Measurements from ENCODE around the gene BAX.

Gene BAX

DNA sequence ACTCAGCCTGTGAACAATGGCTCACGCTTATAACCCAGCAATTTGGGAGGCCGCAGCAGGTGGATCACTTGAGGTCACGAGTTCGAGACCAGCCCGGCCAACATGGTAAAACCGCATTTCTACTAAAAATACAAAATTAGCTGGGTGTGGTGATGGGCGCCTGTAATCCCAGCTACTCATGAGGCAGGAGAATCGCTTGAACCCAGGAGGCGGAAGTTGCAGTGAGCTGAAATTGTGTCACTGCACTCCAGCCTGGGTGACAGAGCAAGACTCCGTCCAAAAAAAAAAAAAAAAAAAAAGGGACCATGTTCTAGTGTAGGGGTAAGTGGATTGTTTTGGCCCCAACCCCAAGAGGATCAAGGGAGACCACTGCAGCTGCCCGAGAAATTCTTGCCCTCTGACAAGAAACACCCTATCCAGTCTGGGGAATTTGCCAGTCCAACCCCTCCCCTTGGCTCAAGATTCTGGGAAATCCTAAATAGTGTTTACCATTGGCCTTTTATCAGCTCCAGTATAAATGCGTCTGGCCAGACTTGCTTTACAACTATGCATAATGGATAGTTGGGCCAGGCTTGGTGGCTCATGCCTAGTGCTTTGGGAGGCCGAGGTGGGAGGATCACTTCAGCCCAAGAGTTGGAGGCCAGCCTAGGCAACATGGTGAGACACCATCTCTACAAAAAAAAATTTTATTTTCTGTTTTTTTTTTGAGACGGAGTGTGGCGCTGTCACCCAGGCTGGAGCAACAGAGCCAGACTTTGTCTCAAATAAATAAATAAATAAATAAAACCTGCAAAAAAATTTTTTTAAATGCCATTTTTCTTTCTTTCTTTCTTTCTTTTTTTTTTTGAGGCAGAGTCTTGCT is 26.3 kb upstream of the BAX start:
- DNase-seq (ENCODE audit: low spot score) = no peak

DNA sequence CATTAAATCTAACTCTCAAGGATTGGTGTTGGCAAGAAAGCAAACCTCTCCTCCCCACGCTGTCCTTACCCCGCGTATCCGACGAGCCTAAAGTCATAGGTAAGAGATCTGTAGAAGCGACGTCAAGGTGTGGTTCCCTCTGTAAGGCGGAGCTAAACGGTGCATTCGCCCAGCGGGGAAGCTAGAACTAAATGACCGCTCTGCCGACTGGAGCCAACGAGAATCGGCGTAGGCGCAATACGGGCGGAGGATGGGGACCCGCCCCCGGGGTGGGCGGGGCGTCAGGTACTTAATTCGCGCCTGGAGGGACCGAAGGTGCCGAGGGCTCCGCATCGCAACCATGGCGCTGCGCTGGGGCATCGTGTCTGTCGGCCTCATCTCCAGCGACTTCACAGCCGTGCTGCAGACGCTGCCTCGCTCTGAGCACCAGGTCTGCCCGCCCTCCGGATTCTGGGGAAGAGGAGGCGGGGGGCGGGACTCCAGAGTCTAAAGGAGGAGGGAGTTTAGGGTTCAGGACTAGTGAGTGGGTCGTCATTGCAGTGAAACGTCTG is 21.2 kb upstream of the BAX start, which contains the start of gene DHDH:
TSS of gene DHDH (plus strand) at position 318 of the 551 bp plus-strand sequence. CDS start at position 341, 23 bp downstream.
- DNase-seq (ENCODE audit: low spot score) = peak; percentile 38

DNA sequence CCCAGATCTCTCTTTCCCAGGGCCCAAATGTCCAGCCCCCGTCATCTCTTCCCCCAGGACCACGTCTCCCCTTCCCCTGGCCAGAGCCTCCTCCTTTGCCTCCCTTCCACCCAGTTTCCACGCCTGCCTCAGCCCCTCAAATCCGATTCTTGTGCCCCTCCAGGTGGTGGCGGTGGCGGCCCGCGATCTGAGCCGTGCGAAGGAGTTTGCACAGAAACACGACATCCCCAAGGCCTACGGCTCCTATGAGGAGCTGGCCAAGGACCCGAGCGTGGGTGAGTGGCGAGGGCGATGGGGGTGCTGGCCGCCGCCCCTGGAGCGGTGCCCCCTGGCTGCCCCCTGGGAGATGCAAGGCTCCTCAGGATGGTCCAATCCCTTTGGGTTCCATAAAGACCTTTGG is 19.8 kb upstream of the BAX start:
- no peak for DNase-seq (ENCODE audit: low spot score)

DNA sequence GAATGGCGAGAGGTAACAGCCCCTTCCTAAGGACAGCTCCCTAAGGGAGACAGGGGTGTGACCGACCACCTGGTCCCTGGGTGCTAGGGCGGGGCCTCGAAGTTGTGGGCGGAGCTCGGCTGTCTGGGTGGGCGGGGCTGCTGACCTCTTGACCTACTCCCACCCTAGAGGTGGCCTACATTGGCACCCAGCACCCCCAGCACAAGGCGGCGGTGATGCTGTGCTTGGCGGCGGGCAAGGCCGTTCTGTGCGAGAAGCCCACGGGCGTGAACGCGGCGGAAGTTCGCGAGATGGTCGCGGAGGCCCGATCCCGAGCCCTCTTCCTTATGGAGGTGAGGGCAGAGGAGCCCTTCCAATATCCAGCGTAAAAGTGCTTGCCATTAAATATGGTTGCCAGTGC is 18.8 kb upstream of the BAX start:
- no peak for DNase-seq (ENCODE audit: low spot score)

DNA sequence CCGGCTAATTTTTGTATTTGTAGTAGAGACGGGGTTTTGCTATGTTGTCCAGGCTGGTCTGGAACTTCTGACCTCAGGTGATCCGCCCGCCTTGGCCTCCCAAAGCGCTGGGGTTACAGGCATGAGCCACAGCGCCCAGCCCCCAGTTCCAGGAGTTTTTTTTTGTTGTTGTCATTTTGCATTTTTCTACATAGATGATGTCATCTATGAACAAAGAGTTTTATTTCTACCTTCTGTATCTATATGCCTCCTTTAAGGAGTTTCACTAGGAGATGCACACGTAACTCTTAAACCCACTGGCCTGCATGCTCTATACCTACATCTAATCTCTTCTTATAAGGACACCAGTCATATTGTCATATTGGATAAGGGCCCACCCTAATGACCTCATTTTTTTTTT is 16.4 kb upstream of the BAX start:
- no peak for DNase-seq (ENCODE audit: low spot score)

DNA sequence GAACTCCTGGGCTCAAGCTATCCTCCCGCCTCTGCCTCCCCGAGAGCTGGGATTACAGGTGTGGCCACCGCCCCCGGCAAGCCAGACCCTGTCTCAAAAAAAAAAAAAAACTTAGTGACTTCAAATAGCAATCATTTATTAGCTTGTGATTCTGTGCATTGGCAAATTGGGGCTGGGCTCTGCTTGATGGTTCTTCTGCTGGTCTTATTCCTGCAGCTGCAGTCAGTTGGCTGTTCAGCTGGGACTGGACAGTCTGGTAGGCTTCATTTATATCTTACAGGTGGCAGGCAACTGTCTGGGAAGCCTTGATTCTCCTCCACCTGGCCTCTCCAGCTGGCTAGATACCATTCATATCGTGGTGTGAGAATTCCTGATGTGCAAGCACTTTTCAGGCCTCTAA is 13.8 kb upstream of the BAX start:
- no peak for DNase-seq (ENCODE audit: low spot score)

DNA sequence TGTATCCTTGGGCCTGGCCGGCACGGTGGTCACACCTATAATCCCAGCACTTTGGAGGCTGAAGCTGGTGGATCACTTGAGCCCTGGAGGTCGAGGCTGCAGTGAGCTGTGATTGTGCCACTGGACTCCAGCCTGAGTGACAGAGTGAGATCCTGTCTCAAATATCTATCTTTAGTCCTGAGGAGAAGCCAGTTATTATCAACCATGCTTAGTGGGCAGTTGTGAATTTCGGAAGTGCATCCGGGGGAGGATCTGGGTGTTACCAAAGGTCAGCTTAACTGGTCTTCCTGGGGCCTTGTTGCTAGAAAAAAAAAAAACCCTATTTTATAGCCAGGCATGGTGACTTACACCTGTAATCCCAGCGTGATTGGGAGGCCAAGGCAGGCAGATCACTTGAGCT is 11.6 kb upstream of the BAX start:
- no peak for DNase-seq (ENCODE audit: low spot score)

DNA sequence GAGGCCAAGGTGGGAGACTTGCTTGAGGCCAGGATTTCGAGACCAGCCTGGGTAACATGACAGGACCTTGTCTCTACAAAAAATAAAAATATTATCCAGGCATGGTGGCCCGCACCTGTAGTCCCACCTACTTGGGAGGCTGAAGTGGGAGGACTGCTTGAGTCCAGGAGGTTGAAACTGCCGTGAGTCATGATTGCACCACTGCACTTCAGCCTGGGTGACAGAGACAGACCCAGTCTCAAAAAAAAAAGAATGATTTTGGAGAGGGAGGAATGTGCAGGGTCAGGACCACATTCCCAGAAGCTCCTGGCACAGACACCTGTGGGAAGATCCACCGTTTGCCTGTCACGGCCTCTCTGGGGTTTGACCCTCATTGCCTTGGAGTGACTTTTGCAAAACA is 9.3 kb upstream of the BAX start:
- DNase-seq (ENCODE audit: low spot score) = no peak

DNA sequence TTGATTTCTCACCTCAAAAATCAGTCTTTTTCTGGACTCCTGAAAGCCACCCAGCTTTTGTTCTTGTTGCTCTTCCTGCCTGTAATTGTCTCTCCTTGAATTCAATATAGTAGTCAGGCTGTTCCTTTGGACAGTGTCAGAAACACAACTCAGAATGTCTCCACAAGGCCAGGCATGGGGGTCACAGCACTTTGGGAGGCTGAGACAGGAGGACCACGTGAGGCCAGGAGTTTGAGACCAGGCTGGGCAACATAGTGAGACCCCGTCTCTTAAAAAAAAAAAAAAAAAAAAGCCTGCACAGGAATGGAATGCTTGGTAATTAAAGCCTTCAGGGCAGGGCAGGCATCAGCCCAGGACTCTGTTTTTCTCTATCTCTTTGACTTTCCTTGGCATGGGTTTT is 8.9 kb upstream of the BAX start:
- DNase-seq (ENCODE audit: low spot score) = no peak

DNA sequence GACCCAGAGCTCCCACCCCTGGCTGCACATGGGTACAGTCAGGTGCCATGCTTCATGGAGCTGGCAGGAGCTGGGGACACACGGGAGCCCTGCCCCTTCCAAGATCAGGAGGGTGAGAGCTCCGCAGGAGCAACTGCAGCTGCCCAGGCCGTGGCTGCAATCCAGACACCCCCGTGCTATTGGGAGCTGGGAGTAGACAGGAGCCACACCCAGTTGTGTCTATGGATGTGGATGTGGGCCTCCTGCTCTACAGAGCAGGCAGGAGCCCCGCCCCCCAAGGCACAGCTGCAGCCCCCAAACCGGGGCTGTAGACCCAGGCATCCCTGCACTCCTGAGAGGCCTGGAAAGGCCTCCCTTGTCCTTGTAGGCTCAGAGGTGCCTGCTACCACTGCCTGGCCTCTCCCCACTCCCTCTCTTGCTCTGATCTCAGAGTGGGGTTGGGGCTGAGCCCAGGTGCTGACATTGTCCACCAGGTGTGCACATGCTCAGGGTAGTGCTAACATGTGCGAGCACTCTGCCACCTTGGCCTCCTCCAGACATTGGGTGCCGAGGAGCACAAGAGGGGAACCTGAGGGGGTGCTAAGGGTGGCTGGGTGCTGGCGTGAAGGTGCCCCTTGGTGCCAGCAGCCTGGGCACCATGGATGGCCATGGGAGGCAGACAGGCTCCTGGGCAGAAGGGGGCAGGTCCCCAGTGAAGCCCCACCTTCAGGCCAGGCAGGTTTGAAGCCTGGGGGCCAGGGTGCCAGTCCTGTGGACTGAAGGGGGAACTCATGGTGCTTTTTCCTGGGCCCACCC is 8.0 kb upstream of the BAX start:
- DNase-seq (ENCODE audit: low spot score) = no peak

DNA sequence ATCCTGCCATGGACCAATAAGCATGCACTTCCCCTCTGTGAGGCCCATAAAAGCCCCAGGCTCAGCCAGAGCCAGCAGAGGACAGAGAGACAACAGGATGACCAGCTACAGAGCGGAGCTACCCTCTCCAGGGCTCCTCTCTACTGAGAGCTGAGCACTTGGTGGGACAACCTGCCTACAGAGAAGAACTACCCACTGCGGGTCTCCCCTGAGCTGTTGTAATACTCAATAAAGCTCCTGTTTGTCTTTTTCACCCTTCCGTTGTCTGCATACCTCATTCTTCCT is 7.5 kb upstream of the BAX start:
- DNase-seq (ENCODE audit: low spot score) = no peak

DNA sequence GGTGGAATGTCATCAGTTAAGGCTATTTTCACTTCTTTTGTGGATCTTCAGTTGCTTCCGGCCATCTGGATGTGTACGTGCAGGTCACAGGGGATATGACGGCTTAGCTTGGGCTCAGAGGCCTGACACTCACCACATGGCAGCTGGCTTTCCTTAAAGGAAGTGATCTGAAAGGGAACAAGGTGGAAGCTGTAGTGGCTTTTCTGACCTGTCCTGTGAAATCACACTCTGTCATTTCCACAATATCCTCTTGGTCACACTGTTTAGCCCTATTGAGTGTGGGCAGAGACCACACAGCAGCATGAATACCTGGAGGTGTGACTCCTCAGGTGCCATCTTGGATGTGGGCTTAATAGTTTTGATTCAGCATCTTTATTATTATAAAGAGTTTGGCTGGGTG is 4.5 kb upstream of the BAX start:
- no peak for DNase-seq (ENCODE audit: low spot score)

DNA sequence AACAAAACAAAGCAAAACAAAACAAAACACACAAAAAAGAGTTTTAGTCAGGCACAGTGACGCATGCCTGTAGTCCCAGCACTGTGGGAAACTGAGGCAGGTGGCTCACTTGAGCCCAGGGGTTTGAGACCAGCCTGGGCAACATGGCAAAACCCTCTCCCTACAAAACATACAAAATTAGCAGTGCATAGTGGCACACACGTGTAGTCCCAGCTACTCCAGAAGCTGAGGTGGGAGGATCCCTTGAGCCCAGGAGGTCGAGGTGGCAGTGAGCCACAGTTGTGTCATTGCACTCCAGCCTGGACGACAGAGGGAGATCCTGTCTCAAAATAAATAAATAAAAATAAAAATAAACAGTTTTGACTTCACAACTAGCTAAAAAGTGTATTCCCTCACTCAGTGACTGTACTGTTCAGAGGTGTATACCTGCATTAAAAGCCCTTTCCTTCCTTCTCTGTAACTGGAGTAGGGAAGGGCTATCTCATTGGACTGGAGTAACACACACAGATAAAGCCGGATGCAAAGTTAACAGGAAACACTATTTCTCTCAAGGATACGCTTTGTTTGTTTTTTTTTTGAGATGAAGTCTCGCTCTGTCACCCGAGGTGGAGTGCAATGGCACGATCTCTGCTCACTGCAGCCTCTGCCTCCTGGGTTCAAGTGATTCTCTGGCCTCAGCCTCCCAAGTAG is 3.7 kb upstream of the BAX start:
- DNase-seq (ENCODE audit: low spot score) = no peak

DNA sequence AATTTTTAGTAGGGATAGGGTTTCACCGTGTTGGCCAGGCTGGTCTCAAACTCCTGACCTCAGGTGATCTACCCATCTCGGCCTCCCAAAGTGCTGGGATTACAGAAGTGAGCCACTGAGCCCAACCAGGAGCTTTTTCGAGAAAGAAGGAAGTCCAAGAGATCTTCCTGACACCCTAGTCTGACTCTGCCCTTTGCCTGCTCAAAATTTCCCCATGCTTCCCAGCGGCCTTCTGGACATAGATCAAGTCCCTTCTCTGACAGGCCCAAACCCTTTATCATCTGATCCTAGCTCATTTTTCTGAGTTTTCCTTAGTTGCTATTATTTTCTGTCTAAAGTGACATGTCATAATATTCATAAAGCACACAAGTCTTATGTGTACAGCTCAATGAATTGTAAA is 1.5 kb upstream of the BAX start:
- no peak for DNase-seq (ENCODE audit: low spot score)

DNA sequence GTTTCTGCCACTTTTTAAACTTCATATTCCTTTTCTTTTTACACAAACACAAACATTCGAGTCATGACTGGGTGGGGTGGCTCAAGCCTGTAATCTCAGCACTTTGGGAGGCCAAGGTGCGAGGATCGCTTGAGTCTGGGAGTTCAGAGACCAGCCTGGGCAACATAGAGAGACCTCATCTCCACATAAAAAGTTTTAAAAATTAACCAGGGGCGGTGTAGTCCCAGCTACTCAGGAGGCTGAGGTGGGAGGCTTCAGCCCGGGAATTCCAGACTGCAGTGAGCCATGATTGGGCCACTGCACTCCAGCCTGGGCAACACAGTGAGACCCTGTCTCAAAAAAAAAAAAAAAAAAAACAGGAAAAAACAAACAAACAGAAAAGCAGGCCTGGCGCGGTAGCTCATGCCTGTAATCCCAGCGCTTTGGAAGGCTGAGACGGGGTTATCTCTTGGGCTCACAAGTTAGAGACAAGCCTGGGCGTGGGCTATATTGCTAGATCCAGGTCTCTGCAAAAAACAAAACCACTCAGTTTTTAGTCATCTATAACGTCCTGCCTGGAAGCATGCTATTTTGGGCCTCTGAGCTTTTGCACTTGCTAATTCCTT is 583 bp upstream of the BAX start:
- DNase-seq (ENCODE audit: low spot score) = no peak

DNA sequence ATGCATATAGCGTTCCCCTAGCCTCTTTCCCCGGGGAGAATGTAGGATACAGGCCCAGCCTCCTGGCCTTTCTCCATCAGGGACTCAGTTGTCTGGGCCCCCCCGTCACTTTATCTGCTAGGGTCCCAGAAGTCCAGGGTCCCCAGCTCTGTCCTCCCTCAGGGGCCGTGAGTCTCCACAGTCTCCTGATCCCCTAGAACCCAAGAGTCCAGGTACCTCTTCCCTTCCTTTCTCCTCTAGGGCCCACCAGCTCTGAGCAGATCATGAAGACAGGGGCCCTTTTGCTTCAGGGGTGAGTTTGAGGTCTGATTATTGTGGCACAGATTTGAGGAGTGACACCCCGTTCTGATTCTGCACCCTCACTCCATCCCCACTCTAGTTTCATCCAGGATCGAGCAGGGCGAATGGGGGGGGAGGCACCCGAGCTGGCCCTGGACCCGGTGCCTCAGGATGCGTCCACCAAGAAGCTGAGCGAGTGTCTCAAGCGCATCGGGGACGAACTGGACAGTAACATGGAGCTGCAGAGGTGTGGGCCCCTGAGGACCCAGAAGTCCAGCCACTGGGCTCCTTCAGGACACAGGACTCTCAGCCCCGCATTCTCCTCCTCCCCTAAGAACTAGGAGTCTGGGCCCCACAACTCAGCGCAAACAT is 758 bp downstream of the BAX start:
- DNase-seq (ENCODE audit: low spot score) = no peak

DNA sequence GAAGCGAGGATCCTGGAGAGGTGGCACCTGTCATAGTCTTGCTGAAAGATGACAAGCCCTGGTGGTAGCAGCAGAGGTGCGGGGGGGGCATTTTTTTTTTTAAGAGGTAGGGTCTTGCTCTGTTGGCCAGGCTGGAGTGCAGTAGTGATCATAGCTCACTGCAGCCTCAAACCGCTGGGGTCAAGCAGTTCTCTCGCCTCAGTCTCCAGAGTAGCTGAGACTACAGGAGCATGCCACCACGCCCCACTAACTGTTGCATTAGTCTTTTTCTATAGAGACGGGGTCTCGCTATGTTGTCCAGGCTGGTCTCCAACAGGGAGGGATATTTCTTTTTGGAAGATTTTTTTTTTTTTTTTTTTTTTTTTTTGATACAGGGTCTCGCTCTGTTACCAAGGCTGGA is 3.3 kb downstream of the BAX start:
- DNase-seq (ENCODE audit: low spot score) = no peak

DNA sequence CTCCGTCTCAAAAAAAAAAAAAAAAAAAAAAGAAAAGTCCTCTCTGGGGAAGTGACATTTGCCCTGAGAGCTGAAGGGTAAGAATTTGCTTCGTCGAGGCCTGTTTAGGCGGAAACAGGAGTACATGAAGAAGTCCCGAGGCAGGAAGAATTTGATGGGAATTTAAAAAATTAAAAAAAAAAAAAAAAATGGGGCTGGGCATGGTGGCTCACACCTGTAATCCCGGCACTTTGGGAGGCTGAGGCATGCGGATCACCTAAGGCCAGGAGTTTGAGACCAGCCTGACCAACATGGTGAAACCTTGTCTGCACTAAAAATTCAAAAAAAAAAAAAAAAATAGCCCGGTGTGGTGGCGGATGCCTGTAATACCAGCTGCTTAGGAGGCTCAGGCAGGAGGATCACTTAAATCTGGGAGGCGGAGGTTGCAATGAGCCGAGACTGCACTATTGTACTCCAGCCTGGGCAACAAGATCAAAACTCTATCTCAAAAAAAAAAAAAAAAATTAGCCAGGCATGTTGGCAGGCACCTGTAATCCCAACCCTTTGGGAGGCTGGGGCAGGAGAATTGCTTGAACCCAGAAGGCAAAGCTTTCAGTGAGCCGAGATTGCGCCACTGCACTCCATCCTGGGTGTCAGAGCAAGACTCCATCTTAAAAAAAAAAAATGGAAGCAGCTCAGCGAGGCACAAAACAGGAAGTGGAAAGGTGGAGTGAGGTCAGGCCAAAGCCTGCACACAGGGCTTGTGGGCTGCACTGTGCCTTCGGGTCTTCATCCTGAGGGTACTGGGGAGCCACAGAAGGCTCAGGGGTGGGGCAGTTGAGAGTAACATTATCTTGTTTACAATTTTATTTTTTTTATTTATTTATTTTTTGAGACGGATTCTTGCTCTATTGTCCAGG is 4.9 kb downstream of the BAX start:
- DNase-seq (ENCODE audit: low spot score) = no peak

DNA sequence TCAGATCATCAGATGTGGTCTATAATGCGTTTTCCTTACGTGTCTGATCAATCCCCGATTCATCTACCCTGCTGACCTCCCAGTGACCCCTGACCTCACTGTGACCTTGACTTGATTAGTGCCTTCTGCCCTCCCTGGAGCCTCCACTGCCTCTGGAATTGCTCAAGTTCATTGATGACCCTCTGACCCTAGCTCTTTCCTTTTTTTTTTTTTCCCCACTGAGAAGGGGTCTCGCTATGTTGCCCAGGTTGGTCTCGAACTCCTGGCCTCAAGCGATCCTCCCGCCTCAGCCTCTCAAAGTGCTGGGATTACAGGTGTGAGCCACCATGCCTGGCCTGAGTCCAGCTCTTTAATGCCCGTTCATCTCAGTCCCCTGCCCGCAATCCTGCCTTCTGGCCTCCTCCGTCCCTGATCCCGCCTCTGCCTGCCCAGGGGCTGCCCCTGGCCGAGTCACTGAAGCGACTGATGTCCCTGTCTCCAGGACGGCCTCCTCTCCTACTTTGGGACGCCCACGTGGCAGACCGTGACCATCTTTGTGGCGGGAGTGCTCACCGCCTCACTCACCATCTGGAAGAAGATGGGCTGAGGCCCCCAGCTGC is 6.5 kb downstream of the BAX start:
- DNase-seq (ENCODE audit: low spot score) = no peak

DNA sequence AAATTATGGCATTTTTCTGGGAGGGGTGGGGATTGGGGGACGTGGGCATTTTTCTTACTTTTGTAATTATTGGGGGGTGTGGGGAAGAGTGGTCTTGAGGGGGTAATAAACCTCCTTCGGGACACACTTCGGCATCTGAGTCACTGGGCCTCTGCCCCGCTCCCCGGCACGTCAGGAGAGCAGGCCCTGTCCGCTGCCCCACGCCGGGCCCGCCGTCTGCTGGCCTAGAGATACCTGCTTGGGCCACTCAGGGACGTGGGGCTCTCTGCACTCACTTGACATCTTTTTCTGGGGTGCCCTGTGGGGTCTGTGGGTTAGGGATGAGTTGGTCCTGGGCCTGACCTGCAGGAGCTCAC is 7.0 kb downstream of the BAX start:
- no peak for DNase-seq (ENCODE audit: low spot score)

Data from pons (tissue), 1 donor.